ENCODE measurements around the gene OR52L1. TPM values are rescaled to one million over a fixed set of nuclear protein-coding genes. Genes with fewer than 3 reads are reported as not detected.

Gene OR52L1
- total and polyA plus RNA-seq, 9 of the 15 experiments (the other 6 are each of a cell fraction or from before 2014, with no cell fraction given): not detected

- H3K36me3 ChIP-seq (ENCODE audit: control insufficient read depth, insufficient read depth, low read length): no peaks in the 10 kb centered on the region
- no peak within 1 kb of the TSS for H2AFZ ChIP-seq (ENCODE audit: low read depth, low read length)
- H3K27me3 ChIP-seq (ENCODE audit: control insufficient read depth in 2 of 2, insufficient read depth in 2 of 2, low read length in 2 of 2): peaks cover 0 to 7% of the 10 kb centered on the region in 2 experiments; a peak in 2 of 5 replicates
- H3K27ac ChIP-seq (ENCODE audit: extremely low read depth, low read depth, low read length): no peak within 1 kb of the TSS
- H3K4me3 ChIP-seq: no peak within 1 kb of the TSS
- no peak for TF ChIP-seq ZFX (CRISPR knock-in tag; IDR thresholded peaks at IDR 0.05)
- TF ChIP-seq IRF1 (CRISPR knock-in tag; IDR thresholded peaks at IDR 0.05; ENCODE audit: borderline replicate concordance): no peak
- TF ChIP-seq FOXO4 (CRISPR knock-in tag; IDR thresholded peaks at IDR 0.05): no peak
- TF ChIP-seq MCM7 (IDR thresholded peaks at IDR 0.05): no peak
- FAIRE-seq (no peak), DNase-seq (ENCODE audit: extremely low read depth in 1 of 4, low spot score in 3 of 4) (no peak), ATAC-seq (no peak)
- no peak within 1 kb of the TSS for H3K9ac ChIP-seq (ENCODE audit: insufficient read depth in 1 of 2, low read depth in 2 of 2, low read length in 2 of 2)
- no peaks in the 10 kb centered on the region for H3K79me2 ChIP-seq (ENCODE audit: control insufficient read depth, insufficient read depth, low read length)
- H3K9me1 ChIP-seq (ENCODE audit: control insufficient read depth, insufficient read depth, low read length): no peaks in the 10 kb centered on the region
- intact Hi-C loops (cut with micrococcal nuclease): no loop called here
- no peaks in the 10 kb centered on the region for H3K4me1 ChIP-seq (replicated peaks in 1 of 2; ENCODE audit: control insufficient read depth in 2 of 2, insufficient read depth in 2 of 2, low read length in 2 of 2)
- no peaks in the 10 kb centered on the region for H4K20me1 ChIP-seq (replicated peaks; ENCODE audit: control insufficient read depth, insufficient read depth, low read length)
- in situ Hi-C loops (cut with MboI): no loop called here
- H3K9me3 ChIP-seq (replicated peaks; ENCODE audit: control insufficient read depth, insufficient read depth, low read depth, low read length): 0 out of 2 replicates have a peak, but pooled peaks cover 1% of the 10 kb centered on the region
- H3K4me2 ChIP-seq (ENCODE audit: insufficient read depth, low read length): no peak within 1 kb of the TSS
- CTCF ChIA-PET (ENCODE audit: low intra/inter-chr PET ratio): no interaction called here
- no TSS peak for BruUV-seq (replicated peaks)
- POLR2A ChIA-PET: interaction anchor here (0.8 kb wide), 1 partner anchor 66 kb away, joined by 3 read pairs; no protein-coding TSS in a partner anchor
These were observed 18.4 kb downstream of the OR52L1 start, which contains the start of gene OR56A5 for GRCh38 chr11:5968394-5968793. OR56A5 (minus strand) TSS chr11:5968494; CDS start chr11:5968494, 0 bp downstream.

All from K562 (cell line).